Fibroblast of skin of right biceps (primary cell): Measurements from ENCODE around the gene PTPRQ.
A peak's percentile ranks its signal among the peaks of the same experiment; 100 is the strongest.

Source experiments
- DNase-seq: peaks from one replicate; pipeline ENCODE4 v3.0.0-alpha.2; 2013

Gene PTPRQ

GRCh38 chr12:80576641-80577418 is 132.8 kb downstream of the PTPRQ start:
- DNase-seq = no peak

- DNase-seq = peak; percentile 97
These were observed 136.2 kb downstream of the PTPRQ start for GRCh38 chr12:80580254-80580653.

GRCh38 chr12:80581783-80582182 is 137.7 kb downstream of the PTPRQ start:
- DNase-seq = no peak

GRCh38 chr12:80582431-80582830 is 138.4 kb downstream of the PTPRQ start:
- DNase-seq = no peak

- no peak for DNase-seq
These were observed 145.0 kb downstream of the PTPRQ start for GRCh38 chr12:80589077-80589476.

DNA sequence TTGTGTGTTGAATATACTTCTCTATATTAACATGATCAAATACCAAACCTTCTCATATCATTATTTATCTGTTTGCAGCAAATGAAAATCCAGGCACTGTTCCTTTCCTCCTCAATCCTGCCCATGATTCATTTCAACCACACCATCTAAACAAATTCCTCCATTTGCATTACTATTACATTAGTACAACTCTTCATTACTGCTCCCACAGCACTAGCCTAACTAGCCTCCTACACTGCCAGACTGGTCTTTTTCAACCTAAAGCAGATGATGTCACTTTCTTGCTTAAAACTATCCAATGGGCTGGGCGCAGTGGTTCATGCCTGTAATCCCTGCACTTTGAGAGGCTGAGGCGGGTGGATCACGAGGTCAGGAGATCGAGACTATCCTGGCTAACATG is 146.1 kb downstream of the PTPRQ start:
- peak; percentile 70 for DNase-seq

GRCh38 chr12:80593766-80594165 is 149.7 kb downstream of the PTPRQ start:
- DNase-seq = peak; percentile 98

DNA sequence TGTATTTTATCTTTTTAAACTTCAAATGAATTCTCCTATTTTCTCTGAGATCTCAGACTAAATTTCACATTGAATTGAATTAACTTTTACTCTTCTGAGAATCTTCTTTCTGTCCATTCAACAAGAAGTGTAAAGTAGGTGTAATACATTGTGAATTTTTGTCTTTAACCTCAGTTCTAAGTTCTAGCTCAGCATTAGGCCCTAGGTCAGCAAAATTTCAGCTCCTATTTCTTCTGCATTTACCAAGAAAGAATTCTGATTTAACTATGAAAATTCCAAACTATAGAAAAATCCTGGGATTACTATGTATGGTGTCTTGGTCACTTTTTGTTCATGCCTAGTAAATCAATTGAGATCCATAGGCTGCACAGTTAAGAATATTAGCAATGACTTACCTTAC is 152.5 kb downstream of the PTPRQ start:
- no peak for DNase-seq

GRCh38 chr12:80598004-80598606 is 154.1 kb downstream of the PTPRQ start:
- peak; percentile 84 for DNase-seq

DNA sequence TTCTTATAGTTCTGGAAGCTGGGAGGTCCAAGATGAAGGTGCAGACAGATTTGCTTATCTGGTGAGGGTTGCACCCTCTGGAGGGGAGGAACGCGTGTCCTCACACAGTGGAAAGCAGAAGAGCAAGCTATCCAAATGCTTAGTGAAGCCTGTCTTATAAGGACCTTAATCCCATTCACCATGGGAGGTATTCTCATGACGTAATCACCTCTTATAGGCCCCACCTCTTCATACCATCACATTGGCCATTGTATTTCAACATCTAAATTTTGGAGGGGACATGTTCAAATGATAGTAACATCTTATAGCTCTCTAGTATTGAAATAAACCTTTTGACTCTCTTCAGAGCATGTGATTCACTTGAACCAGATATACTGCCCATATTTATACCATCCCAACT is 158.4 kb downstream of the PTPRQ start:
- DNase-seq = no peak

DNA sequence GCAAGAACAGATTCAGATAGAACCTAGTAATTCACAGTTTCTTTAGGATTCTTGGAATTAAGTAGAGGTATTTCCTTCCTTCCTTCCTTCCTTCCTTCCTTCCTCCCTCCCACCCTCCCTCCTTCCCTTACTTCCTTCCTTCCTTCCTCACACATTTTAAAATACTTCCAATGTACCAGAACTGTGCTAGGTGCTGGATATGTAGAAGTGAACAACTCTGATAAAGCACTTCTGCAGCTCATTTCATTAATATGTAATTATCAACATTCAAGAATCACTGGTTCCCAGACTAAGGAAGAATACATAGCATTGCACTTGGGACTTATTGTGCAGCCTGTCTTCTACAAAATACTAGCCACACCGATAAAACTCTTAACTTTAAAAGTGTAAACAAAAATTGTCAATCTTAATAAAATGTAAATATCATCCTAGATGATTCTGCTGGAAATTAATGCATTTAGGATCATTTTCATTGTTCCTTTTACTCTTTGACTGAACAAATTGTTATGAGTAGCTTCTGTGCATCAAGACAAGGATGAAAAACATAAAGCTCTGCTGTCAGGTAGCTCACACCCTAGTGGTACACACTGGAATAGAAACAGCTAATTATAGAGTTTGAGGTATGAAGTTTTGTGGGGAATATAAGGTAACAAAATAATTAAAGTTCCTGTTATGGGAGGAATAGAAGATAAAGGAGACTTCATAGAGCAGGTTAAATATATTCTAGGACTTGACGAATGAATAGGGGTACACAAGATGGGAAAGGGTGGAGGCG is 163.5 kb downstream of the PTPRQ start:
- DNase-seq = no peak

- no peak for DNase-seq
These were observed 173.7 kb downstream of the PTPRQ start for GRCh38 chr12:80617733-80618132.

GRCh38 chr12:80620281-80620680 is 176.2 kb downstream of the PTPRQ start:
- no peak for DNase-seq

DNA sequence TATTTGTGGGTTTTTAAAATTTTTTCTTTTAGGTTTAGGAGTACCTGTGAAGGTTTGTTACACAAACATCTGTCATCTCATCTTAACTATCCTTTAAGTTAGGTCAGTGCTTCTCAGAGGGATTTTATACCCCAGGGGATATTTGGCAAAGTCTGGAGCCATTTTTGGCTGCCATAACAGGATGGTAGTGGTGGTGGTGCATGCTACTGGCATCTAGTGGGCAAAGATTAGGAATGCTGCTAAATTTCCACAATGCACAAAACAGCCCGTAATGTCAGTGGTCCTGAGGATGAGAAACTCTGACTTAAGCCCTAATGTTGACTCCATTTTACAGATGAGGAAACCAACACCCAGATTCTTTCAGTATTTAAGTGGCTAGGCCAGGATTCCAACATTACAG is 178.2 kb downstream of the PTPRQ start:
- no peak for DNase-seq

- DNase-seq = peak; percentile 54
These were observed 181.0 kb downstream of the PTPRQ start for GRCh38 chr12:80625051-80625450.

DNA sequence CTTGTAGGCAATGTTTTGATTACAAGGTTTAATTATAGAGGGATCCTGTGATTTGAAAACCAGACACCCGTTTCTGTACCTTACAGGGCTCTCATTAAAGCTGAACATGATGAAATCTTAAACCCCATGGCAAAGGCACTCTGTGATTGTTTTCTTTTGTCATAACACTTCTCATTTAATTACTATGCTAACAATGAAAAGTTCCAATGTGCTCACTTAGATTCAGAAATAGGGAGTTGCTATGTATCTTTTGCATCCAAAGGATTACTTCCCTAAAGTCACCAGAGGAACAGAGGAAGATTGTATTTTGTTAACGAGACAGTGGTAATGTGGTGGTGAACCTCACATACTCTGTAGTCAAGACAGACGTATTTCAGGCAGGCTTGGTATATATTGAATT is 181.9 kb downstream of the PTPRQ start:
- no peak for DNase-seq

DNA sequence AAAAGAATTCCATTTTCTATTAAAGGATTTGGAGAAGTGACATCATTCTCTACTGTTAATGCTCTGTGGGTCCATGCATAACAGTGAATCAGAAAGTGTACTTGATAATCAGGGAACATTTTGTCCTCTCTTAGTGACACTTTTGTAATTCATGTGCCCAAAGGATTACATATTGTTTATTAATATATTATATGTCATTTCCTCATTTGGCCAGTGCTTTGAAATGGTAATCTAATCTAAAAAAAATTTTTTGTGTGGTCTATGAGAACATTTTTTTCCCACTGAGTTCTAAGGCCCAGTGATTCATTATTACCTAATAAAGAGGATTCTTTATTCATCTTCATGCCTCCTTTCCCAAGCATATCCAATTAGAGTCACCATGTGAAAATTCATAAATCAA is 183.7 kb downstream of the PTPRQ start:
- peak; percentile 85 for DNase-seq

- DNase-seq = no peak
These were observed 188.8 kb downstream of the PTPRQ start for GRCh38 chr12:80632835-80633234.

DNA sequence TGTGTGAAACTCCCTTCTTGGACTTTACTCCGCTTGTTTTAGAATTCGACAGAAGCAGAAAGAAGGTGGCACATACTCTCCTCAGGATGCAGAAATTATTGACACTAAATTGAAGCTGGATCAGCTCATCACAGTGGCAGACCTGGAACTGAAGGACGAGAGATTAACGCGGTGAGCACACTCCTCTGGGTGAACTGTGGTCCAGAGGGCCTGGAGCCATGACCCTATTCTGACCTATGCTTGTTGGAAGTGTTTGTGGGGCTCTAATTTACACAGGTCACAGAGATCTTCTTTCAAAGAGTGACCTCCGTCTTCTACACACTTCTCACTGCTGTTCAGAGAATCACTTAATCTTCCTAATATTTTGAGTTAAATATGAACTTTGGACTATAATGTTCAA is 190.9 kb downstream of the PTPRQ start:
- no peak for DNase-seq

DNA sequence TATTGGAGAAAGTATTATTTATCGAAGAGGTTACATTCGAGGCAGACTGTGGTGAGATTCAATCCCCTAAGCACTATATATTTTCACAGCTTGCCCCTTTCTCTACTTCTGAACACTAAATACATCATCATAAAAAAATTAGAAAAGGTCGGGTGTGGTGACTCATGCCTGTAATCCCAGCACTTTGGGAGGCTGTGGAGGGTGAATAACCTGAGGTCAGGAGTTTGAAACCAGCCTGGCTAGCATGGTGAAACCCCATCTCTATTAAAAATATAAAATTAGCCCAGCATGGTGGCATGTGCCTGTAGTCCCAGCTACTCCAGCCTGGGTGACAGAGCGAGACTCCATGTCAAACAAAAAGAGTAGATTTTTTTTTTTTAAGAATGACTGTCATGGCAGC is 192.8 kb downstream of the PTPRQ start:
- DNase-seq = peak; percentile 48

DNA sequence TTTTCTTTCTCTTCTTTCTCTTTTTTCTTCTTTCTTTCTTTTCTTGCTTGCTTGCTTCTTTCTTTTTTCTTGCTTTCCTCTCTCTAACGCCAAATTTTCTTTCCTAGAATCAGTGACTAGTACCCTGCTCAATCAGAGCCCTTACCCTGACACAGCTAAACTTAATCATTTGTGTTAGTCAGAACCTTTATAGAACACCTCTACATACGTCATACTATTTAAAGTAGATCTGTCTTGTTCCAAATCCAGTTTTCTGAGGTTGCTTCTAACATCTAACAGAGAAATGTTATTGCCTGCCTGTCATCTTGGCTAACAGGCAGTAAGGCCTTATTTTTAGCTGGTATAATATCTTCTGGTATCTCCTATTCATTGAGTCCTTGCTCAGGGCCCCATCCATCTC is 197.9 kb downstream of the PTPRQ start:
- no peak for DNase-seq

DNA sequence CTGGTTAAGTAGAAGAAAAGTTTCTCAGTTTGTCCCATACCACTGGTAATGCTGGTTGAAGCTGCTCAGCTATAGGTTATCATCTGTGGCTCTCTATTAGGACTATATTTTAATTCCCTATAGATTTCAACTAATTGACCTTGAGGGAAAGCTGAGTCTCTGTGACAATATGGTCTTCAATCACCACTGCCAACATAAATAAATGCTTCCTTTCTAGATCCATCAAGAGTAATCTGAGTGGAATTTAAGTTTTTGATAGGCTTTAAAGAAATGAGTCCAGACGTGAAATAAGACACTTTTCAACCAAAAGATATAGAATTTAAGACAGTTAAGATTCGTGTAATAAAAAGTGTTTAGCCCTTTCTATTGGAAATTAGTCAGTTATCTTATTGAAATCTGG is 199.9 kb downstream of the PTPRQ start:
- peak; percentile 38 for DNase-seq

GRCh38 chr12:80648881-80649280 is 204.8 kb downstream of the PTPRQ start:
- DNase-seq = peak; percentile 92

DNA sequence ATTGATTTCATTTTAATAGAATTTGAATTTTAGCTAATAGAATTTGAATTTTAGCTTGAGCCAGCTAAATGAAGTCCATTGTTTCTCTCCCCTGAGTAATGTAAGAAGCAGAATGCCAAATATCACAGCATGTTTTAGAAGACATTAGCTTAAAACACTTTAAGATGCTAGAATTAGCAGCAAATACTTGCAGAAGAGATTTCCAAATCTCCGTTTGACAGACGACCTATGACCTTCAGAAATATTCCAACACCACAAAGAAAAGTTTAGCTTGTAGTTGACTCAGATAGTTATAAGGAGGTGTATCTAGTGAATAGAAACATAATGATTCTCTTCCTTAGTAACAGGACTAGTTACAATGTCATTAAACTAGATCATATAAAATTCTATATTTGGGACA is 211.7 kb downstream of the PTPRQ start:
- DNase-seq = peak; percentile 30
